IPS-NIHi7 (cell line): ENCODE measurements around the gene TMEM101.
"Not testable (repeated sequence)": the region's sequence is repeated elsewhere in the genome, so short reads cannot be mapped to it uniquely, and the experiment has no call there.

ENCODE experiments used
- DNase-seq: peaks from one replicate; pipeline ENCODE4 v3.0.0; 2012; ENCODE audit warnings: mixed read lengths; ENCODE audit errors: extremely low spot score

TMEM101 gene

DNA sequence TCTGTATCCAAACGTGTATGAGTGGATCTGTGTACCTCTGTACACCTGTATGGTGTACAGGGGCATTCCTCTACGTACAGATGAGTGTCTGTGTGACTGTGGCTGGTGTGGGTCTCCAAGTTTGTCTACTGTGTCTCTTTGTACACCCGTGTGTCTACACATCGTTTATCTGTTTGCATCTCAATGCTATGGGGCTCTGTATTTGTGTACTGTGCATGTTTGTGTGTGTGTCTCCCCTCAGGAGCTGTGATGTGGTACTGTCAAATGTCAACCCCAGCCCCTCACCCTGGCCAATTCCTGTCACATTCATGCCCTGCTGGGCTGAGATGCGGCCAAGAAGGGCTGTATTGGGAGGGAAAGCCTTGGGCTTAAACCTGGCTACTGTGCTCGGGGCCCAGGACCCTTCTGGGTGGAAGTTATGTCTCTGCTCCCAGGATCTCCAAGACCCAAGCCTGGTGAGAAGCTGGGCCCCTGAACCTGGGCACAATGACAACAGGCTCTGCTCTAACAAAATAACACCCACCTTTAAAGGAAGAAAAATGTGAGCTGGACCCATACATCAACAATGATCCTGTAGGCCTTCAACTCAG lies 13.8 kb downstream of the TMEM101 start:
- DNase-seq = no peak

DNA sequence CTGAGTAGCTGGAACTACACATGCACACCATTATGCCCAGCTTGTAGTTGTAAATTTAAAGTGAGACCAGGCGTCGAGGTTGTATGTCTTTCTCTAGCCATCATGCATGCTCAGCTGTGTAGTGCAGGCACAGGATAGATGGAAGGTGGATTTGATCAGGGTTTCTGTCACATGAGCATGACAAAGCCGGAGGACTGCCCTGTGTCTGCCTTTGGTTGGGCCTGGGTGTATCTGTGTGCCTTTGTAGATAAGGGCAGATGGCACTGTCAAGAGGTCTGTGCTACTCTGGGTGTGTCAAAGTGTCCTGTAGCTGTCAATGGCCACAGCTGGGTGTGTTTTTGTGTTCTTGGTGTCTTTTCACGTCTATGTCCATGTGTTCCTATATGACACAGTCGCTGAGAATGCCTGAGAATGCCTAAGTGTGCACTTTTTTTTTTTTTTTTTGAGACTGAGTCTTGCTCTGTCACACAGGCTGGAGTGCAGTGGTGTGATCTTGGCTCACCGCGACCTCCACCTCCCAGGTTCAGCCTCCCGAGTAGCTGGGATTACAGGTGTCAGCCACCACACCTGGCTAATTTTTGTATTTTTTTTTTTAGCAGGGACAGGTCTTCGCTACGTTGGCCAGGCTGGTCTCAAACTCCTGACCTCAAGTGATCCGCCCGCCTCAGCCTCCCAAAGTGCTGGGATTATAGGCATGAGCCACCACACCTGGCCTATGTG lies 14.5 kb downstream of the TMEM101 start:
- no peak for DNase-seq

GRCh38 chr17:43999024-43999423 lies 15.7 kb downstream of the TMEM101 start:
- DNase-seq = no peak

- DNase-seq = no peak
Measured at GRCh38 chr17:43998552-43998951, 16.2 kb downstream of the TMEM101 start.

DNA sequence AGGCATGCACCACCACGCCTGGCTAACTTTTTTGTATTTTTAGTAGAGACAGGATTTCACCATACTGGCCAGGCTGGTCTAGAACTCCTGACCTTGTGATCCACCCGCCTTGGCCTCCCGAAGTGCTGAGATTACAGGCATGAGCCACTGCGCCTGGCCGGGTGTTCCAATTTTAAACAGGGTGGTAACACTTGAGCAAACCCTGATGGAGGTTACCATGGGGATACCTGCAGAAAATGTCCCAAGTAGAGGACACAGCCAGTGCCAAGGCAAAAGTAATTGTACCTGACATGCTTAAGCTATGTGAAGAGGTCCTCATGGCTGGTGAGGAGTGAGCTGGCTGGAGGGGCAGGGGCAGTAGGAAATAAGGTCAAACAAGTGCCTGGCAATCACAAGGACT lies 17.6 kb downstream of the TMEM101 start:
- not testable (repeated sequence) for DNase-seq

DNA sequence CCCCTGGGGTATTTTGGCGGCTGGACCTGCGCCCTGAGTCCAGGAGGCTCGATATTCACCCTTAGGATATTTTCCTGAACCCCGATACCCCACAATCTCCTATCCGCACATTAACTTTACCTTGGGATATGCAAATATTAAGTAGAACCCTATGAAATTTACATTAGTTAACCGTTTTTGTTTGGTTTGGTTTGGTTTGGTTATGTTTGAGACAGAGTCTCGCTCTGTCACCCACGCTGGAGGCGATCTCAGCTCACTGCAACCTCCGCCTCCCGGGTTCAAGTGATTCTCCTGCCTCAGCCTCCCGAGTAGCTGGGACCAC lies 19.7 kb downstream of the TMEM101 start:
- DNase-seq = no peak

- peak; percentile 79 for DNase-seq
Measured at GRCh38 chr17:43994272-43995149, 20.3 kb downstream of the TMEM101 start.

- DNase-seq = no peak
Measured at GRCh38 chr17:43992641-43993040, 22.1 kb downstream of the TMEM101 start.

DNA sequence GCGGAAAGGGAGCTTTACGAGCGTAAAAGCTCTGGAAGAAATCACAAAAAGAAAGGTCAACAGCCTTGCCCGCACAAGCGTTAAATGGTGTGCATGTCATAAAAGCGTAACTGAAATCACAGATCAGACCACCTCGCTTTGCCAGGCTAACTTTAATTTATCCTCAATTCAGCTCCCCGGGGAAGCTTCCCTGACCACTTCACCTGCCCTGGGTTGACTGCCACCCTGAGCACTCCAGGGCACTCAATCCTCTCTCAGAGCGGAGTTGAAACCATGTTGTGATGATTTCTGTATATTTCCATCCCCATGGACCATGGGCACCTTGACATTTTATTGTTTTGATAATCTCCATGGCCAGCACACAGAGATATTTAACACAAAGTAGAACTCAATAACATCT lies 26.5 kb downstream of the TMEM101 start:
- no peak for DNase-seq

DNA sequence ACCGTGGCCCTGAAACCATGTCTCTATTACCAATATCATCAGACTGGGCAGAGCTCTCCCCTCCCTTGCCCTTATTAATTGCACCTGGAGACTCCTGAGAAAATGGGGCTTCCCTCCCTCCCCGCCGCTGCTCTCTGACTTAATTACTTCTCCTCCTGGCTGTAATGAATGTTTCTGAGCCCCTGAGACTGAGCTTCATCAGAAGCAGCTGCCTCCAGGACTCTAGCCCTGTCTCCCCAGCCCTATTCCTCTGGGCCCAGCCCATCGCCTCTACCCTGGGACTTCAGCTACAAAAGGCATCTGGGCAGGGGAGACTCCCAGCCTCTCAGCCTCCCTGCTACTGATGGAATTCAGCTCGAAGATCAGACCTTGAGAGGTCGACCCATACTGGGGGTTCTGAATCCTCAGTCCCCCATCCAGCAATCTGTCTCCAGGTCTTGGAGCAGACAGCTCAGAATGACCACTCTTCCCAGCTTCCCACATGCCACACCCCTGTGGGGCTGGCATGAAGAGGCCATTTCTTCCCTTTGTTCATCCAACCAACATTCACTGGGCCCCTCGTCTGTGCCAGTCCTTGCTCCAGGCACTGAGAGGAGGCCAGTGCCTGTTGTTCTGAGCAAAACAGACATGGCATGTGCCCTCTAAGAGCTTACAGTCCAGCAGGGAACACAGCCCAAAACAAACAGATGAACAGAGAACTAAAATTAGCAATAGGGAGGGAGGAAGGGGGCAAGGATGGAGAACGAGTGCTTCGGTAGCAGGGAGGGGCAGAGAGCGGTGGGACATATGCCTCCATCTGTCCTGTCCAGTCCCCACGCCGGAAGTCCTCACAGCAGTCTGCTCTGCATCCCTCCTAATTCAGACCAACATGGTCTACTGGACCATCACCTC lies 27.4 kb downstream of the TMEM101 start:
- peak; percentile 4 for DNase-seq

- peak; percentile 3 for DNase-seq
Measured at GRCh38 chr17:43986225-43986981, 28.4 kb downstream of the TMEM101 start.

- peak; percentile 26 for DNase-seq
Measured at GRCh38 chr17:43984521-43984920, 30.2 kb downstream of the TMEM101 start.

GRCh38 chr17:43983515-43984411 lies 31.0 kb downstream of the TMEM101 start:
- peak; percentile 69 for DNase-seq

- DNase-seq = no peak
Measured at GRCh38 chr17:43983196-43983514, 31.6 kb downstream of the TMEM101 start.

DNA sequence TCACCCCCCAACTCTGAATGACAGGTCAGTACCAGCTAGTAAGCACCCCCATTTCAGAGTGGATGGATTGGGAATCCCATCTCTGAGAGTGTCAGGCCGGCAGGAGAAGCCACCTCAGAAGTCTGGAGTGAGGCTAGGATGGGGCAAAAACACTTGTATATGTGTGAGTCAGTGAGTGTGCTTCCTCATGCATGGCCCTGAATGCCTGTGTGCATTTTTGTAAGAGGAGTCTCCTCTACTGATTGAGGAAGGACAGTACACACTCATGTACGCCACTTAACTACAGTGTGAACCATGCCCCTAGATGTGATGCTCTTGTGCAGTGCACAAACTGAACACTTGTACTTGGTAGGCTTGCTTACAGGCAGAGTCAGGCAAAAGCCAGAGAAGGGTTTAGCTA lies 32.6 kb downstream of the TMEM101 start:
- no peak for DNase-seq

DNA sequence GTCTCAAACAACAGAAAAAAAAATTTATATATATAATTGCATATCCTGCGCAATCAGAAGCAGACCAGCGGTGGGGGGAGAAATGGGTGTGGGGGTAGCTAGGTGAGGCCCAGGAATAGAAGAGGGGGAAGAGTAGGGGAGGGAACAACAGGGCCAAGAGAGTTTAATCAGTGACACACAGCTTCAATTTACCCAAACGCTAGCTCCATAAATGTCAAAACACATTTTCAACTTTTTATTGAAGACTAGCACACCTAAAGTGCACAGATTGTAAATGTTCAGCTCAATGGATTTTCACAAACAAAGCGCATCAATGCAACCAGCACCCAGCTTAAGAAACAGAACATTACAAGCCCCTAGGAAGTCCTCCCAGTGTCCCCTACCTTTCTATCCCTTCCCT lies 35.1 kb downstream of the TMEM101 start:
- no peak for DNase-seq

GRCh38 chr17:43979011-43979410 lies 35.8 kb downstream of the TMEM101 start:
- no peak for DNase-seq

DNA sequence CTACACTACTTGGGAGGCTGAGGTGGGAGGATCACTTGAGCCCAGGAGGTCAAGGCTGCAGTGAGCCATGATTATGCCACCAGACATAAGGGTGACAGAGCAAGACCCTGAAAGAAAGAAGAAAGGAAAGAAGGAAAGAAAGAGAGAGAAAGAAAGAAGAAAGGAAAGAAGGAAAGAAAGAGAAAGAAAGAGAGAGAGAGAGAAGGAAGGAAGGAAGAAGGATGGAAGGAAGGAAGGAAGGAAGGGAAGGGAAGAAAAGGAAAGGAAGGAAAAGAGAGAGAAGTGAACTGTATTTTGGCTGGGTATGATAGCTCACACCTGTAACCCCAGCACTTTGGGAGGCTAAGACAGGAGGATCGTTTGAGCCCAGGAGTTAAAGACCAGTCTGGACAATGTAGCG lies 36.7 kb downstream of the TMEM101 start:
- DNase-seq = no peak

DNA sequence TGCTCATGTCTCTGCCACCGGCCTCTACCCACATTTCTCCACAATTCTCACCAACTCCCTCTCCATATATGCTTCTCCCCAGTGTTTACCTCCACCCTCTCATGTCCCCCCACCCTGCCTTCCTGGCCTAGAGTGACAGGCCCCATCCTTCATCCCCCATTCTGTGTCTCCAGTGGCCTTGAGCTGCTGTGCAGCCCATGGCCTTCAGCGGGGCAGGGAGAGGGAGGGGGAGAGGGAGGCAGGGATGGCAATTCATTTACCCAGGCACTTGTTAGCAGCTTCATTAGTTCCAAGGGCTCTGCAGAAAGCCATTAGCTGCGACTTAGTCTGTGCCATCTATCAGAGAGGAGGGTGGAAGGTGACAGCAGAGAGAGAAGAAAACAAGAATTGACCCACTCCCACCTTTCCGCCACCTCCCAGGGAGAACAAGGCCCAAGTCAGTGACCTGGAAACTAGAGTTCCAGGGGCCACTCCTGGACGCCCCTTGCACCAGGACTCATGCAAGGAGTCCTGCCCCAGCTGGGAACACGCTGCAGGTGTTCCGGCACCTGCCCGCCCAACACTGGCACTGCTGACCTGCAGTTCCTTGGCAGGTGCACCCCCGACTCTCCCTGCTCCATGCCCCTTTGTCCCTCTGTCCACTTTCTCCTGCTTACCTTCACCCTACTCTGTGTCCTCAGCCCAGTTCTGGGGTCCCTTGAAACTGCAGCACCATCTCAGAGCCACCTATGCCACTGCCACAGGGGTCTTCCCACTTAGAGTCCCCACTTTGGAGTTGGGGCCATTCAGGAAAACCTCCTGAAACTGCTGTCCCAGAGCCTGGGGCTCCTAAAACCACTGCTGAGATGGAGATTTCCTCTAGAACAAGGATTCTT lies 37.6 kb downstream of the TMEM101 start:
- no peak for DNase-seq
